Measurements from ENCODE around the gene HNRNPLL.
"Not testable (repeated sequence)": the region's sequence is repeated elsewhere in the genome, so short reads cannot be mapped to it uniquely, and the experiment has no call there.

Gene HNRNPLL

DNA sequence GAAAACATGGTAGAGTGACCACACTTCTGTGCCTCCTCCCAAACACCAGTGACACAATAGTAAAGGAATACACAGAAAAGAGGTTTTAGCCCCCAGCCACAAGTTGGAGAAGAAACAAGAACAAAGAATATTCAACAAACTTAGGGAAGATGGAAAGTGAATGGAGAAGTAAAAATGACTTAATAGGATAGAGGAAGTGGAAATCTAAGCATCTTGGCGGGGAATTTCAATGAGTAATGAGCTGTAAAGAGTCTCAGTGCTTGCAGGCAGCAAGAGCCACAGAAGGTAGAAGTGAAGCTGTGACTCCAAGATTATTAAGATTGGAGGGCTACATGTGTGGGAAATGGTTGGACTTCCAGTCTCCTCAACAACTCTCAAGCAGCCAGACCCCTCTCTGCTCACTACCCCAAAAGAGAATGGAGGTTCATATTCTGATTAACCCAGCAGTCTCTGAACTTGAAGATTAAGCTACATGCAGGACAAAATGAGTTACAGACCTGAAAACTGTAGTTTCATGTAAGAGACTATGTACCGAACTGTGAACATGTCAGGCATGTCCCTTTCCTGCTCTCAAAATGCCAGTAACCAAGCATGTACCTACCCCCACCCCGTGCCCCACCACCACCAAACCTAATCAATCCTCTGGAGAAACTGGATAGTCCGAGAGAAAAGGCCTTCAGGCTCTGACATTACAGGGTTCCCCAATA lies 16.9 kb upstream of the HNRNPLL start:
- DNase-seq: no peak

DNA sequence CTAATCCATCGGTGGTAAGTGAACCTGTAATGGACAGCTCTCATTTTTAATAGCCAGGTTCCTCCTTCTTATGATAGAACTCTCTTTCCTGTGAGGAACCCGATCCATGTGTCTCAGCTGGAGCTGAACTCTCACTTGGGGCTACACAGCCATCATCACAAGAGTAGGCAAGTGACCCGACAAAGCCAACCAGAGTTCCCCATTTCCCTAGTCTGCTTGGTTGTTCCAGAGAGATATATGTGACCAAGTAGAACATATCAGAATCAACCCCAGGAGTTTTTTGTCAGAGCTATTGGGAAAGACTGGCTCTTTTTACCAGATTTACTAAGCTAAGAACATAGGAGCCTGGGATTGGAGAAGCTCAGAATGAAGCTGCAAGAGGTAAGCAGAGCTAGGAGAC lies 14.6 kb upstream of the HNRNPLL start:
- no peak for DNase-seq

DNA sequence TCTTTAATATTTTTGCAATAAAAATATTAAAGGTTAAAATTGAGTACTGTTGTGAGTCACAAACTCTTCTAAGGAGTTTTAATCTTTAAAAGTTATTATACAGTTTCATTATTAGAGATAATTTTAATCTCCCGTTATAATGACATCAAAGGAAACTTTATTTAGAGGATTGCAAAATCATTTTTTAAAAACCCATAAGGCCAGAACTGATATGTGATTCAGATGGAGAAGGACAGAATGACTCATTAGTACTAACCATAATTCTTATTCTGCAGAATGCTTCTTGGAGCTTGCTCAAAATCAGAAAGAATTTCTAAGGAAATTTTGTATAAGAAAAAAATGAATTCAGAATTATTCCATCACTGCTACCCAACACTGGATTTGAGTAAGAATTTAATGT lies 12.5 kb upstream of the HNRNPLL start:
- DNase-seq: no peak

DNA sequence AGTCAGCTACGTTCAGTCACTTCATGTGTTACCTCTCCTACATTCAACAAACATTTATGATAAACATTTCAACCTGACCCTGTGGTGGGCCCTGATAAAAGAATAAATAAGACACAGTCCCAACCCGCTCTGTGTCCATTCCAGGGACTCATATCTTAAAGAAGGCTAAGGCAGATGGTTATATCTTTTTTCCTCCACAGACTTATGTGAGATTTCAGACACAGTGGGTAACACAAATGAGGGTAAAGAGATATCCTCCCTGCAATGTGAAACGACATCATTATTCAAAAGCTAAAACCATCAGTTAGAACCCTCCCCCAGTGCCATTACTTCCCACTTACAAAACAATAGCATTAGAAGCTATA lies 11.1 kb upstream of the HNRNPLL start:
- no peak for DNase-seq

DNA sequence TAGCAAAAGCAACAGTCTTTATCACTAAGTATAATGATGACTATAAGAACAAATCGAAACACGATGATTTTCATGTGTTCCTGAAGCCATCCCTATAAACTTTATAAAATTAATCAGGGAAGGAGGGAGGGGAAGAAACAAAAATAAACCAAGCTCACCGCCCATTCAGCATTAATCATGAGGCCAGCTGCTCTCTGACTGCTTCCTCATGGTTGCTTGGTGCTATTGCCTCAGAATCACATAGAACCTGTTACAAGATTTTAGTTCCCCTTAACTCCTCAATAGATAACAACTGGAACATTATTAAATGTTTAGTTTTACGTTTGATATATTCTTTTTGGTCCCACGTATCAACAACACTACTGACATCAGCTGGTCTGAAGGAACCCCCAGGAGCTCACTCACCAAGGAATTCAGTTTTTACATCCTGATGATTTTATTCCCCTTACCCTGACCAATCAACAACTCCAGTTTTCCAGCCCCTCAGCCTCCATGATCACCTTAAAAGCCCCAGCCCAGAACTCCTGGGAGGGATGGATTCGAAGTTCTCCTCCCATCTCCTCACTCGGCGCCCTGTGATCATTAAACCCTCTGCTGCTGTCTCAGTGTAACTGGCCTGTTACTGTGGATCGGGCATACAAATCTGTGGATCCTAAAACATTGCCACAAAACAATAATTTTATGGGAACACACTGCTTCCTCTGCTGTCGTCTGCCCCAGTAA lies 10.6 kb upstream of the HNRNPLL start:
- DNase-seq: no peak

DNA sequence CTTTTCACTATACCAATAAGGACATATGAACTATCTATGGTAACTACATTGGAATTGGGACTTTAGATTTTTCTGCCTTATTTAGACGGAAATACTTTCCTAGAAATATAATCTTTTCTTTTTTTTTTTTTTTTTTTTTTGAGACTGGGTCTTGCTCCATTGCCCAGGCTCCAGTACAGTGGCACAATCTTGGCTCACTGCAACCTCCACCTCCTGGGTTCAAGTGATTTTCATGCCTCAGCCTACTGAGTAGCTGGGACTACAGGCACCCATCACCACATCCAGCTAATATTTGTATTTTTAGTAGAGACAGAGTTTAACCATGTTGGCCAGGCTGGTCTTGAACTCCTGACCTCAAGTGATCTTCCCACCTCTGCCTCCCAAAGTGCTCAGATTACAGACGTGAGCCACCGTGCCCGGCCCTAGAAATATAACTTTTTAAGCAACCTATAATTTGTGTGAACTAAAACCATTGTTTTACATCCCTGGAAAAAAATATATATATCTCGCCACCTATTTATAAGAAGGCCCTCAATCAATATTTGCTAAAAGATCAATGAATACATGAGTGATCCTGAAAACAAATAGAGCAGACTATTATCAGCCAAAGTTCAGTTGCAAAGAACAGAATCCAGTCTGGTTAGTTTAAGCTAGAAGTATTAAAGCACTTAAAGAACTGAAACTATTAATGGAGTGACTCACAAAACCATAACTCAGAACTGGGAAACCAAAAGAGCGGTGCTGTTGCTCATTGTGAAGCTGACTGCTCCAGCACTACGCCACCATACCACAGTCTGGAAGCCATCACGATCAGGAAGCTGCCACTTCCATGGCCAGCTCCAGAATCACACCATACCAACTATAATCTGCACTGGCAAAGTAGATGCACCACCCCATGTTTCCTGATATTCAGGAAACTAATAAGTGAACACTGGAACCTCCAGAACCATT lies 8.4 kb upstream of the HNRNPLL start:
- no peak for DNase-seq

DNA sequence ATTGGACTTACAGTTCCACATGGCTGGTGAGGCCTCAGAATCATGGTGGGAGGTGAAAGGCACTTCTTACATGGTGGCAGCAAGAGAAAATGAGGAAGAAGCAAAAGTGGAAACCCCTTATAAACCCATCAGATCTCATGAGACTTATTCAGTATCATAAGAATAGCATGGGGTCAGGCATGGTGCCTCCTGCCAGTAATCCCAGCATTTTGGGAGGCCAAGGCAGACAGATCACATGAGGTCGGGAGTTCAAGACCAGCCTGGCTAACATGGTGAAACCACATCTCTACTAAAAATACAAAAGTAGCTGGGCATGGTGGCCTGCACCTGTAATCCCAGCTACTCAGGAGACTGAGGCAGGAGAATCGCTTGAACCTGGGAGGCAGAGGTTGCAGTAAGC lies 6.5 kb upstream of the HNRNPLL start:
- not testable (repeated sequence) for DNase-seq

DNA sequence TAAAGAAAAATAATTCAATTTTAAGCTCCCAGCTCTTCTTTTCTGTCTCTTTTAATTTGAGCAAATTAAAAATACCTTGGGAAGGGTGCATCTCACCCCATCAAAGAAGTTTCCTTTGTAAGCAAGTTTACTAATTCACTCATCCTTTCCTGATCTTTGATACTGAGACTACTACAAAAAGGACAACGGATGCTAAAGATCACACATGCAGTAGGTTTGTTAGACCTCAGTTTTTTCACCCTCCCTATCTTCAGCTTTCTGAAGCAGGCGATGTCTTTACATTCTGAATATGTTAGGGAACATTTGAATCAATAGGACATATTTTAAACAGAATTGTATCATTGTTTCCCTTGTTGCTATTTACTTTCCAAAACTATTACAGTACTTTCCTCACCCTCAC lies 6.0 kb upstream of the HNRNPLL start:
- no peak for DNase-seq

DNA sequence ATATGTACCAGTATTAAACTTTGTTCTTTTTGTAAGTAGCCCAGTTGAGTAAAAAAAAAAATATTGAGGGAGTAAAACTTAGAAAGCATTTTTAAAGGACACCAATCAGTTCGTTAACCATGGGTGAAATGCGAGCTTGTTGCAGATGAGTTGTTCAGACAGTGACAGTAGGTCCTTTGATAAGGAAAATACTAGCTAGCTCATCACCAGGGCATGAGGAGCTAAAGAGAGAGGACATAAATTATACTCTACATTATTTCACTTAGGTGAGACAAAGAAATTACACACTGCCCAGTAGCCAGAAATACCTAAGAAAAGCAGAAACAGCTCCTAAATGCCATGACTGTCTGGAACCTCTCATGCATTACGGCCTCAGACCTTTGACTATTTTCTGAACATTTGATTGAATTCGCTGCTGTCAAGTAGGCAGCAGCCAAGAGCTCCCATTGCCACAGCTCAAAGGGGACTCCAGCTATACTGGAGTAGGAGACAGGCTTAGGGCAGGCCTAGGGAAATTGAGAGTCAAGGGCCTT lies 2.6 kb upstream of the HNRNPLL start:
- no peak for DNase-seq

DNA sequence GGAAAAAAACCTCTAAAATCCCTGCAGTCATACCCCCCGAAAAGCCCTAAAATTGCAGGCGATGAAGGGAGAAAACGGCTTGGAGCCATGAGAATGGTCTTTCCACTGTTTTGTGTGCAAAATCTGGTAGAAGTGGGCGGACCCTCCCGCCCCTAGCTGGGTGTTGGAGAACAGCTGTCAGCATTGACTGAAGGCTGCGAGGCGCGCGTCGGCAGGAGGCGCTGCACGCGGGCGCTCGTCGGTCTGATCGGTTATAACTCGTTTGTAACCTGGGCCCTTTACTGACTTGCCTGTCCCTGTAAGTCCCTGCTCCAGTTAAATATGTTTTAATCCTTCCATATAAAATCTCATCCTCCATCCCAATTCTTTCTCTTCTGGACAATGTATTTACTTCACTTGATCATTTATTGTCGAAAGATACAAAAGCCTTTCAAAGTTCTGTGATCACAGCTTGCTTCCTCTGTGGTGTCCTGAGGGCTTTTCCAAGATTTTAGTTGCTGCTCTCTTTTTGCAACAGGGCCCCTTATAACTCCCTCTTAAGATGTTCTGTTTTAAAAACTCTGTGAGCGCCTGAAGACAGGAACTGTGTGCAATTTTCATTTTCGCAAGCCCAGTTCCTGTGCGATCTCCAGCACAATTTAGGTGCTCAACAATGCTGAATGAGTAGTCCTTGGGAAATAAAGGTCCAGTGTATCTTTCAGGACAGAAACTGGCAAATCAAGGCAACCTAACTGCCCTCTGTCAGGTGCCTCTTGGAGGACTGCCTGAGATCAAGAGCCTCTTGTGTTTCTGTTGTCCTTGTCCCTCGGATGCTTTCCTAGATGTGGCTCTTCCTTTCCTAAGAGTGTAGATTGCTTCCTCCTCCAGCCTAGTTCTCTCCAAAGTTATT lies 918 bp upstream of the HNRNPLL start:
- DNase-seq: peak; percentile 87 to 93 (median 87)

DNA sequence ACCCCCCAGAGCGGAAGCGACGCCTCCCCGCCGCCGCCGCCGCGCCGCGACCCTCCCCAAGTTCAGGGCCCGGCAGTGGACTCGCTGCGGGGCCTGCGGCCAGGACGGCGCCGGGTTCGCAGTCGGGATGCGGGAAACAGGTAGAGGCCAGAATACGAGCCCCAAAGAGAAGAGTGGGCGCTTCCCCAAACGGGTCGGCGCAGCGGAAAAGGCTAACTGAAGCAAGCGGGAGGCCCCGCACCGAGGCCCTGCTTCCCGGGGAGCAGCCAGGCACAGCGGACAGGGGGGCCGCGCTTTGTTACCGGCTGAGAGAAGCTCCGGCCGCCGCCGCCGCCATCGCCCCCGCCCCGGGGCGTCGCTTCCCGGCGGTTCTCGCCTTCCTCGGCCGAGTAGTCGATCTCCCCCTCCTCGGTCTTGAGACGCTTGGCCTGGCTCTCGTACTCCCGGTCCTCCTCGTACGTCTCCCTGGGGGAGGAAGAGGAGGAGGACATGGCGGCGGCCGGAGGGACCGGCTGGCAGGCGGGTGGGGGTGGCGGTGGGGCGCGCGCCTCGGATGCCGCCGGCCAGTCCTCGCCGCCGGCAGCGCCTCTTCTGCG lies 494 bp downstream of the HNRNPLL start:
- DNase-seq: peak; percentile 67 to 90 (median 87)

DNA sequence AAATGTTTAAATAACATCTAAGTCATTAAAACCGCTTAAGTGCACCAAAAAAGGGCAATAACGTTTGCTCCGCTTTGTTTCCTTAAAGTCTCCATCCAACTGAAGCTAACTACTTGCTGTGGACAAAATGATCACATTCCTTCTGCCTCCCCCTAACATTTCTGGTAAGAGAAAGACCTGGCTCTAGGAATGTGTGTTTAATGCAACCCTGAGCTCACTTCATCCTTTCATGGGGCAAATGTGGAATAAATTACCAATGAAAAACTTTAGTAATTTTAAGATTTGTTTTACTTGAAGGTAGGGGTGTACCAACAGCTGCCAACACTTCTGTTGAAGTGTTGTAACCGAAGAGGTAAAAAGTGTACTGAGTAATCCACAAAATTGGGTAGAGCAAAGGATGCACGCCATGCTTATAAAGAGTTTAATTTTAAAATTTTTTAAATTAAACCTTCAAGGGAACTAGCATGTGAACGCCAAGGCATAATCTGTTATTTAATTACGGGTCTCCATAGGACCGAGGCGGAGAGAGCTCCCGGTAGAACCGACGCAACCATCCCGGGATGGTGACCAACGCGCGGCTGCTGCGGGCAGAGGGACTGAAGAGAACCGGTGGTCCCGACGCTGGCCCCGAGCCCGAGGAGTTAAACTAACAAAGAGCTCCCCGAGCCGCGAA lies 1.1 kb downstream of the HNRNPLL start:
- peak; percentile 31 to 79 (median 70) for DNase-seq

DNA sequence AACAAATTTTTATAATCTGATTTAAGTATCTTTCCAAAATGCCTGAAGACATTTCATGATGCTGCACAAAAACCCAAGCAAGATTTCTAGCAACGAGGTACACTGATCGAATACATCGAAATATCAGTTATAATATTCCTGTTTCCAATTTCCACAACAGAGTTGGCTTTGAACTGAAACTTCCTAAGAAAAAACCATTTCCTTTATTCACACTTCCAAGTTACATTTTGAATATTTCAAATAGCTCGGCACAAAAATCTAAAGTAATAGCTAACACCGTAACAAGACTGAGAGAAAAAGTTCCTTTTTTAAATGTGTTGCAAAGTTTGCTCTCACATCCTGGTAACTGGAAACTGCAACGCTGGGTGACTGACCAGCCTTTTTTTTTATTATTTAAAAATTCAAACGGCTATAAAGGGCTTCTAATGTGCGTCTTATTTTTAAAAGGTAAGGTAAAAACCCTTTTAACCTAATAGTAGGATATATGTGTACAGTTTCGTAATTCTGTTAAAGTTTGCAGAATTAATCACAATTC lies 1.7 kb downstream of the HNRNPLL start:
- no peak for DNase-seq

DNA sequence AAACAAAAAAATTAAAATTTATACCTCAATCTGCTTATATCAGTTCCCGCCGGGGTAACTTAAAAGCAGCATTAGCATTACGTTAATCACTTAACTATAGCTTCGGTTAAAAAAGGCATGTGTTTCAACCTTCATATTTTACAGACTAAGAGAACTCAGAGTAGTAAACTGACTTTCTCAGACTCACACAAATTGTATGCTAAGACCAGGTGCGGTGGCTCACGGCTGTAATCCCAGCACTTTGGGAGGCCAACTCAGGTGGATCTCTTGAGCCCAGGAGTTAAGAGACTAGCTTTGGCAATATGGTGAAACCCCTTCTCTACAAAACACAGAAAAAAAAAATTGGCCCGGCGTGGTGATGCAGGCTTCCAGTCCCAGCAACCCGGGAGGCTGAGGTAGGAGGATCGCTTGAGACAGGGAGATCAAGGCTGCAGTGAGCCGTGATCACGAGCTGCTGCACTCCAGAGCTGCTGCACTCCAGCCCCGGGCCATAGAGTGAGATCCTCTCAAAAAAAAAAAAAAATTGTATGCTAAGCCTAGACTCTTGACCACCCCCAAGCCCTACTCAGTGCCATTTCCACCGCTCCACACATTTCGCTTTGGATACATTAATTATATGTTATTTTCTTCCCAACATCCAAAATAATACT lies 2.4 kb downstream of the HNRNPLL start:
- peak in 2 of 3 experiments; percentile 10 to 42 for DNase-seq

DNA sequence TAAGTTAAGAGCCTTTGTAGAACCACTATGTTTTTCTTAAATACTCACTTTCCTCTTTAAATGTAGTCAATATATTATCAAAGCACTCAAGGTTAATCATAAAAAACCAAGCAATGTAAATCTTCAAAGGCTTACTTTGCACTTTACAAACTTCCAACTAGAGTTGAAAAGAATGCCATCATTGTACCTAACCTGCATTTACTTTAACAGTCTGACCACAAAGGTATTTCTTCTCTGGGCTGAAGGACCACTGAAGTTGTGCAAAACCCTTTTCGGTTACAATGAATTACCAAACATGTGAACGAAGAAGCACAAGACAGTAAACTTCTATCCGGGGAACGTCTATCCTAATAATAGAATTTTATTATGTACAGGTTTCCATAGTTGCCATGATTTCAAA lies 3.0 kb downstream of the HNRNPLL start:
- no peak for DNase-seq

DNA sequence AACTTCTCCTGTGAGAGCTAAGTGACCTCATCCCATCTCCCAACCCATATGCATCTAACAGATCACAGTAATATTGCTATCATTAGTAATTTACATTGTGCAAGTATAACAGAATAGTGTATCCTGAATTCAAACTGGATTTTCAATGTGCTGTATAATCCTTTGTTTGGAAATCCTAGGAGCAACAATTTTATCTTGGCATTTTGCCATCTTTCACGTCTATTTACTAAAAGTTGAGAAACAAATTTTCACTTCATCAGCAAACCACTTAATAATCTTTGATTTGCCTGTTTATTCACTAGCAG lies 3.8 kb downstream of the HNRNPLL start:
- peak in 1 of 3 experiments; percentile 51 for DNase-seq

DNA sequence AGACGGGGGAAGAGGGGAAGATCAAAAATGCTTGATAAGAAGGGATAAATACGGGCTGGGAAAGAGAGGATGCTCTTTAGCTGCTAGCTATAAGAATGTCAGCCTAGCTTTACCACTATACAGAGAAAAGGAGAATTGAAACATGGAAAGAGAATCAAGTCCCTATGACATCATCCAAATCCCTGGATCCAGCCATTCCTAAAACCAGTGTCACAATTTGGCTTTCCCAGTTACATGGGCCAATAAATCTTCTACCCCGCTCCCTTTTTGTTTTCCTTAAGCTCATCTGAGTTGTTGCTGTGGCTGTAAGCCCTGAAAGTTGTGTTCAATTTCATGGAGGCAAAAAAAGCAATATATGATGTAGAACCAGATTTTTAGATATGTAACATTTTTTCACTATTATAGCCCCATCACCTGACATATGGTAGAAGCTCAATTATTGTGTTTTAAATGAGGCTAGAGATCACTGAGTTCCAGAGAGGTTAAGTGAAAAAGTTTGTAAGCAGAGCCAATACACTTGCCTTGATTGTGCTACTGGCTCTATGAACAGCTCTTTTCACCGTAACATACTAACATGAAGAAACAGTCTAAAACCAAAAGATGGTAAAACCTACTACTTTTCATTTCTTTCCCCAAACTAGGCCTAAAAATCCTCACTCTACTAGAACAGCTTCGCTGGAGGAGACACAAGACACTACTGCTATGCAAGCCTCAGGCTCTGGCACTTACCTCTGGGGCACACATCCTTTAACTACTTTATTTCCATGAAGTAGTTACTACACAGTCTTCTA lies 4.3 kb downstream of the HNRNPLL start:
- no peak for DNase-seq

DNA sequence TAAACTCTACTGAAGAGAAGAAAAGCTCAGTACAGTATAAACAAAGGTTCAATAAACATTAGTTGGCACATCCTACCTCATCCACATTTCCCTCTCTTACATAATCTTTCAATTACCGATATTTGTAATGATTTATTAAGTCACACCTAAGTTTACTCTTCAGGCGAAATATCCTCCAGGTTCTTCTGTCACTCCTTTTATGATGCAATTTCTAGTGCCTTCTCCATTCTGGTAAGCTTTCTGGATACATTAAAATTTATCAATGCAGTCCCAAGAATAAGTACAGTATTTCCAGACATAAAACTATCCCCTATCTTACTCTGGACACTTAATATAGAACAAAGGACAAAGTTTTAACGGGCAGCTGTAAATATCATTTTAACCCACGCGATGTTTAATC lies 5.6 kb downstream of the HNRNPLL start:
- no peak for DNase-seq

DNA sequence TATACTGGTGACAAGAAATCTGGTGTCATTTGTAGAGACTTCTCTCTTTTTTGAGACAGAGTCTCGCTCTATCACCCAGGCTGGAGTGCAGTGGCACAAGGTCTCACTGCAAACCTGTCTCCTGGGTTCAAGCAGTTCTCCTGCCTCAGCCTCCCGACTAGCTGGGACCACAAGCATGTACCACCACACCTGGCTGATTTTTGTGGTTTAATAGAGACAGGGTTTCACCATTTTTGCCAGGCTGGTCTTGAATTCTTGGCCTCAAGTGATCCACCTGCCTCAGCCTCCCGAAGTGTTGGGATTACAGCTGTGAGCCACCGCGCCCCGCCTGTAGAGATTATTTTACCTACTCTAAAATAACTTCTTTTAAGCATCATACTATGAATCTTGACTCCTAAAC lies 6.5 kb downstream of the HNRNPLL start:
- no peak for DNase-seq

DNA sequence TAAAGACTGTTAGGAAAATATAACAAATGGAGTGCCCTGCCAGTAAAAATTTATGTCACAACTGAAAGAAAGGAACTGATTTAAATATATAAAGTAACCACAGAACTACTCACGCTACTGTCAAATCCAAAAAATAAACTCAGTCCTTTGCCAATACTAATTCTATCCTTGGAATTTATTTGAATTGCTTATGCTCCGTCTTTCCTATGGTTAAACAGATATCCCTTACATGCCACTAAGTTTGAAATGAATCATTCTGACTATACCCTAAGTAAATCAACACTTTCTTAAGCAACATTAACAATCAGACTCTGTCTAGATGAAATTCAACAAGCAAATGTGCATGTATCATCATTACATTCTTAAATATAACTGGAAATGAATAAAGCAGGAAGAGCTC lies 9.8 kb downstream of the HNRNPLL start:
- no peak for DNase-seq
